SU-DHL-6 (cell line): ENCODE results near the gene UCN2.

Source experiments
- H2AFZ ChIP-seq: fragments of 200-600 bp; sonication (generic); 2 replicates; pipeline ENCODE4 v1.6.1; 2014; ENCODE audit warnings: low read depth, mild to moderate bottlenecking, moderate library complexity, mixed read lengths, antibody characterized with exemption, low read length; ENCODE audit not compliant: severe bottlenecking
- H3F3A ChIP-seq: fragments of 200-600 bp; shearing (Covaris generic); 2 replicates; pipeline ENCODE4 v1.6.0; 2016; ENCODE audit warnings: antibody characterized with exemption, mild to moderate bottlenecking; ENCODE audit not compliant: insufficient read depth
- H3K27ac ChIP-seq: fragments of 200-600 bp; sonication (generic); 2 replicates; pipeline ENCODE4 v1.5.1; 2016; ENCODE audit warnings: low read depth, mild to moderate bottlenecking, low read length, moderate library complexity, mixed read lengths
- H3K27me3 ChIP-seq: fragments of 200-600 bp; sonication (generic), shearing (Covaris generic); 2 replicates; pipeline ENCODE4 v1.6.0; 2014; ENCODE audit warnings: mild to moderate bottlenecking, low read length
- H3K36me3 ChIP-seq: fragments of 200-600 bp; sonication (generic); 2 replicates; pipeline ENCODE4 v1.6.1; 2014; ENCODE audit warnings: mild to moderate bottlenecking, low read length, mixed read lengths
- H3K4me2 ChIP-seq: fragments of 300-600, 200-600 bp; shearing (Covaris generic), sonication (generic); 2 replicates; pipeline ENCODE4 v1.6.0; 2014; ENCODE audit warnings: low read length, low read depth, mild to moderate bottlenecking; ENCODE audit not compliant: poor library complexity, severe bottlenecking
- H3K4me3 ChIP-seq: fragments of 200-600 bp; sonication (generic); 2 replicates; pipeline ENCODE4 v1.5.1; 2014; ENCODE audit warnings: antibody characterized with exemption, low read length, mild to moderate bottlenecking, mixed read lengths; ENCODE audit not compliant: insufficient read depth, poor library complexity, severe bottlenecking
- H3K79me2 ChIP-seq: fragments of 200-600 bp; sonication (generic); 2 replicates; pipeline ENCODE4 v1.6.1; 2014; ENCODE audit warnings: mild to moderate bottlenecking, low read length, moderate library complexity; ENCODE audit not compliant: insufficient read depth
- H3K9ac ChIP-seq: fragments of 200-600 bp; sonication (generic); 2 replicates; pipeline ENCODE4 v1.7.0; 2014; ENCODE audit warnings: mild to moderate bottlenecking, low read length
- H3K9me2 ChIP-seq: fragments of 200-600 bp; sonication (generic); replicated peaks from 2 replicates; pipeline ENCODE4 v1.6.1; 2014; ENCODE audit warnings: low read length; ENCODE audit not compliant: insufficient read depth
- H3K9me3 ChIP-seq: fragments of 200-600 bp; sonication (generic); 2 replicates; pipeline ENCODE4 v1.6.1; 2014; ENCODE audit warnings: low read length, mixed read lengths; ENCODE audit not compliant: insufficient read depth
- H4K20me1 ChIP-seq: fragments of 200-600 bp; sonication (generic); 2 replicates; pipeline ENCODE4 v1.6.1; 2014; ENCODE audit warnings: low read depth, mild to moderate bottlenecking, antibody characterized with exemption, low read length, moderate library complexity, mixed read lengths
- CTCF ChIP-seq: fragments of 200-600 bp; sonication (generic); IDR thresholded peaks from one replicate; pipeline ENCODE4 v1.5.1; 2017; ENCODE audit warnings: antibody characterized with exemption, mild to moderate bottlenecking, low read length, moderate library complexity; ENCODE audit not compliant: insufficient read depth, poor library complexity, severe bottlenecking
- EZH2phosphoT487 ChIP-seq: fragments of 200-600 bp; sonication (generic), shearing (Covaris generic); conservative IDR thresholded peaks from 2 replicates; pipeline ENCODE4 v1.6.1; 2018; ENCODE audit warnings: mild to moderate bottlenecking, antibody characterized with exemption, low read length, moderate library complexity, mixed read lengths

Gene UCN2

GRCh38 chr3:48588230-48588629 is 24.6 kb upstream of the UCN2 start:
- H3K9me3 ChIP-seq = no peaks in the 10 kb centered on the region
- no peaks in the 10 kb centered on the region for H3K36me3 ChIP-seq
- H3K27ac ChIP-seq = no peak overlapping the region
- no peaks in the 10 kb centered on the region for H3F3A ChIP-seq
- H3K9ac ChIP-seq = no peak overlapping the region
- H3K27me3 ChIP-seq = no peaks in the 10 kb centered on the region
- H3K4me2 ChIP-seq = no peak overlapping the region
- no peaks in the 10 kb centered on the region for H3K9me2 ChIP-seq
- TF ChIP-seq CTCF (no peak), EZH2phosphoT487 (no peak)
- H3K79me2 ChIP-seq = no peaks in the 10 kb centered on the region
- H4K20me1 ChIP-seq = no peaks in the 10 kb centered on the region
- H3K4me3 ChIP-seq = no peak overlapping the region
- no peak overlapping the region for H2AFZ ChIP-seq

- H3K4me2 ChIP-seq = no peak overlapping the region
- no peak overlapping the region for H2AFZ ChIP-seq
- no peaks in the 10 kb centered on the region for H3F3A ChIP-seq
- no peak overlapping the region for H3K4me3 ChIP-seq
- H3K27ac ChIP-seq = no peak overlapping the region
- no peaks in the 10 kb centered on the region for H3K36me3 ChIP-seq
- TF ChIP-seq EZH2phosphoT487 (no peak), CTCF (no peak)
- H4K20me1 ChIP-seq = no peaks in the 10 kb centered on the region
- no peaks in the 10 kb centered on the region for H3K9me3 ChIP-seq
- H3K79me2 ChIP-seq = no peaks in the 10 kb centered on the region
- no peaks in the 10 kb centered on the region for H3K9me2 ChIP-seq
- no peaks in the 10 kb centered on the region for H3K27me3 ChIP-seq
- H3K9ac ChIP-seq = no peak overlapping the region
These were observed 24.1 kb upstream of the UCN2 start for GRCh38 chr3:48587686-48588085.

GRCh38 chr3:48585411-48585810 is 21.8 kb upstream of the UCN2 start:
- Histone ChIP-seq H3K4me2 (no peak overlapping the region), H3K9ac (no peak overlapping the region), H3K9me3 (no peaks in the 10 kb centered on the region), H3F3A (no peaks in the 10 kb centered on the region), H3K79me2 (no peaks in the 10 kb centered on the region), H3K27me3 (no peaks in the 10 kb centered on the region), H3K9me2 (no peaks in the 10 kb centered on the region), H4K20me1 (no peaks in the 10 kb centered on the region), H3K27ac (no peak overlapping the region), H2AFZ (no peak overlapping the region), H3K36me3 (no peaks in the 10 kb centered on the region), H3K4me3 (no peak overlapping the region)
- TF ChIP-seq CTCF (no peak), EZH2phosphoT487 (no peak)

GRCh38 chr3:48584836-48585235 is 21.3 kb upstream of the UCN2 start:
- H2AFZ ChIP-seq = no peak overlapping the region
- H3K4me2 ChIP-seq = no peak overlapping the region
- H3K36me3 ChIP-seq = no peaks in the 10 kb centered on the region
- H3F3A ChIP-seq = no peaks in the 10 kb centered on the region
- no peak overlapping the region for H3K27ac ChIP-seq
- no peak overlapping the region for H3K4me3 ChIP-seq
- no peaks in the 10 kb centered on the region for H3K9me3 ChIP-seq
- no peaks in the 10 kb centered on the region for H3K9me2 ChIP-seq
- H3K79me2 ChIP-seq = no peaks in the 10 kb centered on the region
- H4K20me1 ChIP-seq = no peaks in the 10 kb centered on the region
- H3K9ac ChIP-seq = no peak overlapping the region
- TF ChIP-seq EZH2phosphoT487 = no peak
- TF ChIP-seq CTCF = no peak
- no peaks in the 10 kb centered on the region for H3K27me3 ChIP-seq
